DMS153 treated with DMSO at 0.1 percent for 48 hours (cell line): ENCODE measurements around the gene ZNF598.

Source experiments
- DNase-seq: peaks from one replicate; lab custom pipeline; 2025; ENCODE audit not compliant: unreplicated experiment; lab: John Stamatoyannopoulos, UW

Gene ZNF598

DNA sequence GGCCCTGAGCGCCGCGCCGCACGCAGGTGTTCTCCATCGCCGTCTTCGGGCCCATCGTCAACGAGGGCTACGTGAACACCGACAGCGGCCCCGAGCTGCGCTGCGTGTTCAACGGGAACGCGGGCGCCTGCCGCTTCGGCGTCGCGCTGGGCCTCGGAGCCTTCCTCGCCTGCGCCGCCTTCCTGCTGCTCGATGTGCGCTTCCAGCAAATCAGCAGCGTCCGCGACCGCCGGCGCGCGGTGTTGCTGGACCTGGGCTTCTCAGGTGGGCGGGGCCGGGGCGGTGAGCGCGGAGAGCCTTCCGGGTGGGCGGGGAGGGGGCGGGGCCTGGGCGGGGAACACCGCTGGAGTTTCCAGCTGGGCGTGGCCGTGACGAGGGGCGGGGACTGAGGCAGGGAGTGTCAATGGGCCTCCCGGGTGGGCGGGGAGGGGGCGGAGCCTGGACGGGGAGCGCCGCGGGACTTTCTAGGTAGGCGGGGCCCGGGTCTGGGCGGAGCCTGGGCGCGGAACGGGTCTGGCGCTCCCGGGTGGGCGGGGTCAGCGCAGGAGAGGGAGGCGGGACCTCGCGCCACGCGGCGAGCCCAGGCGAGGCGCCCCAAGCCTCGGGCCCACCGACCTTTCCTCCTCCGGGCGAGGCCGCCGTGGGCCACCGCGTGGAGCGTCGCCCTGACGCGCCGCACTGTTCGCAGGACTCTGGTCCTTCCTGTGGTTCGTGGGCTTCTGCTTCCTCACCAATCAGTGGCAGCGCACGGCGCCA lies 17.5 kb downstream of the ZNF598 start:
- DNase-seq, result no peak

DNA sequence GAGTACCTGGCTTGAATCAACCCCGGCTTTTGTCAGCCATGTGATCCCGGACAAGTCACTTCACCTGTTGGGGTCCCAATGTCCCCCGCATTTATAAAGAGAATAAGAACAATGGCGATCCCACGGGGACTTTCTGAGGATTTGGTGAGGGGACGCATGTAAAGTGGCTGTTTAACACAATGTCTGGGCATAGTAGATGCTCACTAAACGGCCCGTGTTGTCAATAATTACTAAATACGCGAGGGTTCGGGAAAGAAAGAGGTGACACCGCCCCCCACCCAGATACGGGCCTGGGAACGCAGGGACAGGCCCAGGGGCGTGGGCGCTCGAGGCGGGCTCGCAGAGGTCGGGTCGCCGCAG lies 18.1 kb downstream of the ZNF598 start:
- no peak for DNase-seq

- DNase-seq, result no peak
Observed at GRCh38 chr16:1991135-1991551, 18.5 kb downstream of the ZNF598 start.

DNA sequence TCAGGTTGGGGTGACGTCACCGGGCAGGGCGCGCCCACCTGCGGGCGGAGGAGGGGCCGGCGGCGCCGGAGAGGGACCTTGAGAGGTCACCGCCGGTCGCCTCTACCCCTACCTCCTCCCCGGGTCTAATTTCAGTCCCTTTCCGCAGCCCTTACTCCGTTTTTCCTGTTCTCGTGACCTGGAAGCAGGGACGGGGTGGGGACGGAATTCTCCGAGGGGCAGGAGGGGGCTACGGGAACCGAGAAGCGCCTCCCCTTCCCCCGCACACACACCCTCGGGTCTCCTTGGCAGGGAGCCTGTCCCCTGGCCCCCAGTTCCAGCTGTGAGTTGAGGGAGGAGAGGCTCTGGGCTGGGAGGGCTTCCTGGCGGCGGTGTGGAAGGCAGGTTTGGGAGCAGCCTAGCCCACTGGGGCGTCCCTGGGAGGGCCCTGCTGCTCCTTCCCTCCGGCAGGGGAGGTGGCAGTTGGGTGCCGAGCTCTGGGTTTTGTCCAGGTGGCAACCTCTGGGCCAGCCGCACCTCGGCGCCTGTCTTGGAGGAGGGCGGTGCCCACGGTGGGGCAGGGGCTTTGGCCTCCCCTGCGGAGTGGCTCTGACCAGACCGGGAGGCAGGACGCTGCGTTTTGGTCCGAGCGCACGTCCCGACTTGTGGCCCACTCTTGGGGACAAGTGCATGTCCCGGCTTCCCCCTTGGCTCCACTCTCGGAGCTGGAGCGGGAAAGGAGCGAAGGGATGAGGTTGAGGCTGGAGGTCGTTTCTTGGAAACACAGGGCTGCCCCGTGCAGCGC lies 19.1 kb downstream of the ZNF598 start:
- DNase-seq, result no peak

DNA sequence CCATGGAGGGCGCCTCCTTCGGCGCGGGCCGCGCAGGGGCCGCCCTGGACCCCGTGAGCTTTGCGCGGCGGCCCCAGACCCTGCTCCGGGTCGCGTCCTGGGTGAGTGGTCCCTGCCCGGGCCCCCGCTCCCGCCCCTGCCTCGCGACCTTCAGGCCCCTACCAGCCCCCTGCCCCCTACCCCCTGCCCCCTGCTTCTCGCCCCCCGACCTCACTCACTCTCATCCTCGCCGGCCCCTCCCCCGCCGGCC lies 19.6 kb downstream of the ZNF598 start:
- DNase-seq, result no peak

- DNase-seq, result no peak
Observed at GRCh38 chr16:1989209-1990100, 20.2 kb downstream of the ZNF598 start, which contains the start of gene SYNGR3. Gene SYNGR3, plus strand, starts transcription at chr16:1989970. Its CDS starts 133 bp downstream, at chr16:1990103.

GRCh38 chr16:1987198-1987597 lies 22.4 kb downstream of the ZNF598 start:
- no peak for DNase-seq

- DNase-seq, result no peak
Observed at GRCh38 chr16:1985466-1986150, 24.0 kb downstream of the ZNF598 start.

- DNase-seq, result no peak
Observed at GRCh38 chr16:1984347-1985225, 25.0 kb downstream of the ZNF598 start.

DNA sequence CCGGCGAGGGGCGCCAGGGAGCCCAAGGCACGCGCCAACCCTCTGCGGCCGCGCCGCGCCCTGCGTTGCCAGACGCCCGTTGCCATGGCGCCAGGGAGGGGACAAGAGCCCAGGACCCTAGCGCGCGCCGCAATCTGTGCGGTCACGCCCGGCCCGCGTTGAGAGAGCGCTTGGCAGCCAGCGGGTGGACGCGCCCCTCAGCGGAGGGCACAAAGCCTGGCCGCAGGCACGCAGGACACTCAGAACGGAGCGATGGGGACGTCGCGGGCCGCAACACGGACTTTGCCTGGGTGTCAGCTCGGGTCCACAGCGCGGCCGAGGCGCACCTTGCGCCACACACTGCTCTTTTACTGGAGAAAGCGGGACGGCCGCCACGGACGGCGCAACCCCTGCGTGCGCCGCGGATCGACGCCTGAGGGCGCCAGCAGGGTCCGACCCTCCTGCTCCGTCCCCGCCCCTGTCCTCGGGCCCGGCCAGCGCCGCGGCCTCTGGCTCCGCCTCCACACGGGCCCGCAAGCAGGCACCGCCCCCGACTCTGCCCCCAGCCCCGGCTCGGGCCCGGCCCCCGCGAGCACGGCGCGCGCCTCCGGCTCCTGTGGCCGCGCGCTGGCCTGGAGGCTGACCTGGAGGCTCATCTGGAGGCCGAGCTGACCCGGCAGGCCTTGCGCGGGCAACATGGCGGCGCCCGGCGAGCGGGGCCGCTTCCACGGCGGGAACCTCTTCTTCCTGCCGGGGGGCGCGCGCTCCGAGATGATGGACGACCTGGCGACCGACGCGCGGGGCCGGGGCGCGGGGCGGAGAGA lies 25.9 kb downstream of the ZNF598 start, which contains the start of gene GFER:
Gene GFER (plus strand): TSS at position 650 of the 803 bp plus-strand sequence. CDS start 26 bp downstream, at position 676.
- peak; percentile 74 for DNase-seq

DNA sequence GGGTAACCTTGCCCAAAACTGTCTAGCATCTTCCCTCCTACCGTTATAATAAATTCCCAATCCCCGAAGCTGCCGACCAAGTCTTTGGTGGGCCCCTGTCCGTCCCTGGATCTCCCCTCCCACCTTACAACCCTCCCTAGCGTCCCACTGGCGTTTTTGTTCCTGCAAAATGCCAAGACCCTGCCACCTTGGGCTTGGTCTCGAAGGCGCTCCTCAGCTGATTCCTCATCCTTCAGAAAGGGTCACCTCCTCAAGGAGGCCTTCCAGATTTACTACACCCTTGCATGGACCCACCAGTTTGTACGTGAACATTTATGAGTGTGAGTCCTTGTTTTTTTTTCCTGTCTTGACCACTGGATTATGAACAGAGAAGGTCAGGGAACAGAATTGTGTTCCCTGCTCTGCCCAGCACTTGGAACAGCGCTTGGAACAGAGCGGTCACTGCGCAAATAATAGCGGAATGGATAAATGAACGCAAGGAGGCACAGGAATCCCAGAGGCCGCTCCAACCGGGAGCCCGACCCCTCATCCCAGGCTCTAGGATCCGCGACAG lies 26.6 kb downstream of the ZNF598 start:
- no peak for DNase-seq

- DNase-seq, result no peak
Observed at GRCh38 chr16:1982013-1982433, 27.6 kb downstream of the ZNF598 start.

- DNase-seq, result no peak
Observed at GRCh38 chr16:1981398-1981836, 28.2 kb downstream of the ZNF598 start, which contains the start of gene NOXO1. Gene NOXO1, minus strand, starts transcription at chr16:1981469. Its CDS starts 290 bp downstream, at chr16:1981179.

- DNase-seq, result no peak
Observed at GRCh38 chr16:1980770-1981087, 28.9 kb downstream of the ZNF598 start.

DNA sequence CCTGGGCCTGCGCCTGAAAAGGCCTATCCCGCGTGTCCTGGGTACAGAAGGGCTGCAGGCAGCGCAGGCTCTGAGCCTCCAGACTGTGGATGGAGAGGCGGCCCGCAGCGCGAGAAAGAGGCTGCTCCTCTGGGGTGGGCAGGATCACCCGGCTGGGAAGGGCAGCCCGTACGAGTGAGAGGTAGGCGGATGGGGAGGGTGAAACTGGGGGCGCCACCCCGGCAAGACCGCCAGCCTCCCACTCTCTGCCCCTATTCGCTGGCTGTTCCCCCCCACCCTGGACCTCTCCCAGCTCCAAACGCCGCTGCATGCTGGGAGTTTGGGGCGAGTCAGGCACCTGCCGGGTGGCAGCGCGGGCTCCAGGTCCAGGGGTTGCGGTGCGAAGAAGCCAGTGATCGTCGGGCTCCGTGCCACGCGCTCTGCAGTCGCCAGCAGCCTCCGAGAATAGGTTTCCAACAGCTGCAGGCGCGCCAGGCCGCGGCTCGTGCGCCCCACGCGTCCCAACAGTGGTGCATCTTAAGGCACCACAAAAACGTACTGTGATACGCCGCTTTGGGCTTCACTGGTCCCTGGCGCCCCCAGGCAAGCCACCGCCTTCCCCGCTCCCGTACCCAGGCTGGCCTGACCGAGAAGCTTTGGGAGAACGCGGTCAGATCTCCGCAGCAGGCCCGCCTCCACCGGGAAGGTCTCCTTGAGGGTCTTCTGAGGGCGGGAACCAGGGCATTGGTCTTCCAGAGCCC lies 29.4 kb downstream of the ZNF598 start:
- peak; percentile 21 for DNase-seq

GRCh38 chr16:1979271-1980029 lies 30.2 kb downstream of the ZNF598 start:
- DNase-seq, result peak; percentile 54

DNA sequence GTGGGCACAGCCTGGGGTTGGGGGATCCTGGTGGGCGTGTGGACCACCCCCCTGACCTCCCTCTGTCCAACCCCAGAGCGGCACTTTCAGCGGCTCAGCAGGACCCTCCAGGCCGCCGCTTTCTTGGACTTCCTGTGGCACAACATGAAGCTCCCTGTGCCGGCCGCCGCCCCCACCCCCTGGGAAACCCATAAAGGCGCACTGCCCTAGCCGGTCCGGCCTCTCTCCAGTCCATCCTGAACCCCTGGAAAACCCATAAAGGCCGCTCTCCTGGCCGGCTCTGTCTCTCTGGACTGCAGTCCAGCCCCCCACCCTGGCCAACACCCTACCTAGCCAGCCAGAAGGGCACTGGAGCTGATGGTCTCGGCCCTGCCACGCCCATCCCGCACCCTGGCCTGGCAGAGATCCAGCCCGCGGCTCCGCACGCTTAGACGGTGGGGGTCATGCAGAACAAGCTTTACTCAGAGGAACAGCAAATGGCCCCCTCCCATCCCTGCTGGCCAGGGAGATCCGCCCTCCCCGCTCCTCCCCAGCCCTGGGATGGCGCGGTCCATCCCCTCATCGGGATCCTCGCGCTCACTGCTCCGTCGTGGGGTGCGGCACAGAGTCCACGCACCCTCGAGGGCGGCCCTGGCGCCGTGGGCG lies 31.0 kb downstream of the ZNF598 start:
- DNase-seq, result no peak
